ENCODE data around the gene TRIB2.

- TF ChIP-seq SIN3A (IDR thresholded peaks at IDR 0.05; ENCODE audit: borderline replicate concordance, insufficient read depth, low read length): no peak
- TF ChIP-seq TAF1 (IDR thresholded peaks at IDR 0.05; ENCODE audit: borderline replicate concordance, insufficient read depth, low read length): no peak
- no peak for TF ChIP-seq POLR2AphosphoS5 (IDR thresholded peaks at IDR 0.05; ENCODE audit: low read depth, low read length)
- no peak for TF ChIP-seq REST (IDR thresholded peaks at IDR 0.05; ENCODE audit: insufficient read depth in 1 of 2, low read depth in 2 of 2, low read length in 2 of 2)
Measured at GRCh38 chr2:12764849-12765605, 48.3 kb downstream of the TRIB2 start.
